Nephron (organoid): ENCODE measurements around the gene SPTBN1.

Experiments
- H3K27ac Mint-ChIP-seq, 3 experiments: 2 replicates each; pipeline ENCODE4 v1.8.0; 2020; ENCODE audit warnings: mixed read lengths in 3 of 3, mild to moderate bottlenecking in 2 of 3, moderate library complexity in 1 of 3
- H3K27me3 Mint-ChIP-seq: 2 replicates; pipeline ENCODE4 v1.8.0; 2021; ENCODE audit warnings: low read depth, mild to moderate bottlenecking, moderate library complexity, mixed read lengths
- H3K36me3 Mint-ChIP-seq: 2 replicates; pipeline ENCODE4 v1.8.0; 2020; ENCODE audit warnings: low read depth, mixed read lengths
- H3K4me1 Mint-ChIP-seq: 2 replicates; pipeline ENCODE4 v1.8.0; 2020; ENCODE audit warnings: mixed read lengths
- H3K4me3 Mint-ChIP-seq, 3 experiments: 2 replicates each; pipeline ENCODE4 v1.8.0; 2020; ENCODE audit warnings: mild to moderate bottlenecking in 3 of 3, mixed read lengths in 3 of 3, moderate library complexity in 2 of 3
- H3K9me3 Mint-ChIP-seq: 2 replicates; pipeline ENCODE4 v1.8.0; 2020; ENCODE audit warnings: mixed read lengths
- TF ChIP-seq, protein P1 (sequence below), 3 experiments: fragments of 200-600 bp; sonication (generic); IDR thresholded peaks; one replicate each; pipeline ENCODE4 v1.5.0; 2021; ENCODE audit warnings: antibody characterized with exemption in 3 of 3; ENCODE audit not compliant: unreplicated experiment in 3 of 3

Gene SPTBN1

DNA sequence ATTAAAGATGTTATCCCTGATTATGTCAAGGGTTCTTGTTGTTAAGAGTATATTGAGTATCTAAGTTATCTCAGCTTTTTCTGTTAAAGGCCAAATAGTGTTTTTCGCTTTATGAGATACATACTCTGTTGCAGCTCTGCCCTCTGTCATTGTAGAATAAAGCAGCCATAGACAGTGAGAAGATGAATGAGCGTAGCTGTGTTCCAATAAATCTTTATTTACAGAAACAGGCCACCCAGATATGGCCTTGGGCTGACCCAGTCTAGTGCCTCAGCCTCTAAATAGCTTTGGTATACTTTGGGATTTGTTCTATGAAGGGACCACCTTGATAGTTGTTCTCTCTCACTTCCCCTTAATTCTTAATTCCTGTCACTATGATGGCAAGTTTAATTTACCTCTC lies 194.5 kb downstream of the SPTBN1 start:
- H3K4me1 Mint-ChIP-seq: no peaks in the 10 kb centered on the region
- TF ChIP-seq, protein P1, sequence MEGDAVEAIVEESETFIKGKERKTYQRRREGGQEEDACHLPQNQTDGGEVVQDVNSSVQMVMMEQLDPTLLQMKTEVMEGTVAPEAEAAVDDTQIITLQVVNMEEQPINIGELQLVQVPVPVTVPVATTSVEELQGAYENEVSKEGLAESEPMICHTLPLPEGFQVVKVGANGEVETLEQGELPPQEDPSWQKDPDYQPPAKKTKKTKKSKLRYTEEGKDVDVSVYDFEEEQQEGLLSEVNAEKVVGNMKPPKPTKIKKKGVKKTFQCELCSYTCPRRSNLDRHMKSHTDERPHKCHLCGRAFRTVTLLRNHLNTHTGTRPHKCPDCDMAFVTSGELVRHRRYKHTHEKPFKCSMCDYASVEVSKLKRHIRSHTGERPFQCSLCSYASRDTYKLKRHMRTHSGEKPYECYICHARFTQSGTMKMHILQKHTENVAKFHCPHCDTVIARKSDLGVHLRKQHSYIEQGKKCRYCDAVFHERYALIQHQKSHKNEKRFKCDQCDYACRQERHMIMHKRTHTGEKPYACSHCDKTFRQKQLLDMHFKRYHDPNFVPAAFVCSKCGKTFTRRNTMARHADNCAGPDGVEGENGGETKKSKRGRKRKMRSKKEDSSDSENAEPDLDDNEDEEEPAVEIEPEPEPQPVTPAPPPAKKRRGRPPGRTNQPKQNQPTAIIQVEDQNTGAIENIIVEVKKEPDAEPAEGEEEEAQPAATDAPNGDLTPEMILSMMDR (IDR thresholded peaks at IDR 0.05; ENCODE audit: unreplicated experiment in 3 of 3): no peak
- H3K27ac Mint-ChIP-seq: no peak overlapping the region
- H3K4me3 Mint-ChIP-seq: no peak overlapping the region
- H3K36me3 Mint-ChIP-seq: peaks cover 87% of the 10 kb centered on the region
- H3K27me3 Mint-ChIP-seq: no peaks in the 10 kb centered on the region
- H3K9me3 Mint-ChIP-seq: no peaks in the 10 kb centered on the region

DNA sequence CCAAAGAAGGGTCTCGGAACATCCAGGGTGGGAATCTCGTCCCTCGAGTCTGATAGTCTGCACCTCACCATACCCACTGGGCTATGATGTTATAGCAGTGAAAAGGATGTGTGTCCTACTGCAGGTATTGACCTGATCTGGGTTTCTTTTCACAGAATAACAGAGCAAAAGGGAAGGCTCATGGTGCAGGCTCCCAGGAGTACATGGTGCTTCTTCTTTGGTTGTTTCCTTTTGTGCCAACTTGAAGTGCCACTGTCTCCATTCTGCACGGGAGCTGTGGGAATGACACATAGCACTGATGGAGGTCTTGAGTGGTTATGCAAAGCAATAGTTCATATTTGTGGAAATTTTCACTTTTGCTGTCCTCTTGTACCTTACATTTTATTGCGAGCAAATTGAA lies 195.2 kb downstream of the SPTBN1 start:
- Mint-ChIP-seq H3K4me3 (no peak overlapping the region), H3K4me1 (no peaks in the 10 kb centered on the region), H3K9me3 (no peaks in the 10 kb centered on the region), H3K27ac (no peak overlapping the region), H3K36me3 (peaks cover 87% of the 10 kb centered on the region), H3K27me3 (no peaks in the 10 kb centered on the region)
- TF ChIP-seq, protein P1 (IDR thresholded peaks at IDR 0.05; ENCODE audit: unreplicated experiment in 3 of 3): no peak

DNA sequence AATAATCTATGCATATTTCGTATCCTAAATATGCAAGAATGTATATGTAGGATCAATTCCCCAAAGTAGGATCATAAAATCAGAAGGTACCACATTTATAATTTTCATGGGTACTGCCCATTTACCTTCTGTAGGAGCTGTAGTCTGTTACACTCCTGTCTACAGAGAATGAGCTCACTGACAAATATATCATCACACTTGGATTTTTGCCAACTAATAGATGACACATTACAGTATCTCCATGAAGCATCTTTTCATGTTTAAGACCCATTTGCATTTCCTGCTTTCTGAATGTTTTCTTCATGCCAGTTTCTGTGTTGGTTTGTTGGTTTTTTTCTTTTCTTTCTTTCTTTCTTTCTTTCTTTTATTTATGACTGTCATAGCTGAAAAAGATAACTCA lies 196.4 kb downstream of the SPTBN1 start:
- Mint-ChIP-seq H3K27me3 (no peaks in the 10 kb centered on the region), H3K4me3 (no peak overlapping the region), H3K4me1 (peaks cover under 1% of the 10 kb centered on the region), H3K36me3 (peaks cover 81% of the 10 kb centered on the region), H3K27ac (no peak overlapping the region), H3K9me3 (no peaks in the 10 kb centered on the region)
- TF ChIP-seq, protein P1 (IDR thresholded peaks at IDR 0.05; ENCODE audit: unreplicated experiment in 3 of 3): no peak

DNA sequence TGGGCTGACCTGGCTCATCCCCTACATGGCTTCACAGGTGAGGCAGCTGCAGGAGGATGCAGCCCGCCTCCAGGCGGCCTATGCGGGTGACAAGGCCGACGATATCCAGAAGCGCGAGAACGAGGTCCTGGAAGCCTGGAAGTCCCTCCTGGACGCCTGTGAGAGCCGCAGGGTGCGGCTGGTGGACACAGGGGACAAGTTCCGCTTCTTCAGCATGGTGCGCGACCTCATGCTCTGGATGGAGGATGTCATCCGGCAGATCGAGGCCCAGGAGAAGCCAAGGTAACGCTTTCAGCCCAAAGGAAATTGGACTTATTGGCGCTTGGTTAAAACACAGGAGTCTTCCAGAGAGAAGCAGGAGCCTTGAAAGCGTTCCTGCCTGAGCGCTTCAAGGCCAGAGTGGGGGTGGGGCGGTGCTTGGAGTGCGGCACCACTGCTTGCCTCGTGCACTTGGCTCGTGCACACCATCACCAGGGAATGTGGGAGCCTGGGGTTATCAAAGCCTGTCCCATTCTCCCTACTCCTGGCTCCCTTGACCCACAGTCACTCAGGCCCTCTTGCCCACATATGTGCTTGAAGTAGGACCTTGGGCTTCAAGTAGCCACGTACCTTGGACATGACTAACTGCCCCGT lies 197.6 kb downstream of the SPTBN1 start:
- Mint-ChIP-seq H3K36me3 (peaks cover 80% of the 10 kb centered on the region), H3K27ac (no peak overlapping the region), H3K9me3 (no peaks in the 10 kb centered on the region), H3K27me3 (no peaks in the 10 kb centered on the region), H3K4me1 (peaks cover 12% of the 10 kb centered on the region), H3K4me3 (no peak overlapping the region)
- TF ChIP-seq, protein P1 (IDR thresholded peaks at IDR 0.05; ENCODE audit: unreplicated experiment in 3 of 3): no peak

DNA sequence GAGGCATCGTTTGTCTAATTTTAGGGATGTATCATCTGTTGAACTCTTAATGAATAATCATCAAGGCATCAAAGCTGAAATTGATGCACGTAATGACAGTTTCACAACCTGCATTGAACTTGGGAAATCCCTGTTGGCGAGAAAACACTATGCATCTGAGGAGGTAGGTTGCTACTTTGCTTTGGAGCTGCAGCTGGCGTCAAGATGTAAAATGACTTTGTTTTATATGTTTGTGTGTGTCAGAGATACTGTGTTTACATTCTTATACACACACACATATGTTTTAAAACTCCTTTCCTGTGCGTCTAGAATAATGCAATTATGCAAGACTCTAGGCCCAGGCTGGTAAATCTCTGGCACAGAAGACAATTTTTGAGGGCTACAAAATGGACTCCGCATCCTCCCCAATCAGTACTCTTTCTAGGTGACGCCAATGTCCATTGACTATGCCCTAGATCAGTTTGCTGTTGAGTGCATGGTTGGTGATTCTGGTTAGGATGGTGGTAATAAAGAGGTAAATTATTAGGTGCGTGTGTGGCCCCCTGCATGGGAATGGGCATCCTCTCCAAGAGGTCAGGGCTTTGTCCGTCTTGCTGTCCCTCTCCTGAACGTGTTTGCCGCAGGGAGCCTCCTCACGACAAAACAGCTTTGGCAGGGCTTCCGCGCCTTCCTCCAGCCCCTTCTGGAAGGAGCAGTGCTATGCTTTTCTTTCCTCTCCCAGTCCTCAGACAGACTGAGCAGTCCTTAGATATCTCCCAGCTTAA lies 199.1 kb downstream of the SPTBN1 start:
- Mint-ChIP-seq H3K27me3 (no peaks in the 10 kb centered on the region), H3K9me3 (no peaks in the 10 kb centered on the region), H3K27ac (no peak overlapping the region), H3K4me1 (peaks cover 15% of the 10 kb centered on the region), H3K4me3 (no peak overlapping the region), H3K36me3 (peaks cover 76% of the 10 kb centered on the region)
- TF ChIP-seq, protein P1 (IDR thresholded peaks at IDR 0.05; ENCODE audit: unreplicated experiment in 3 of 3): no peak

DNA sequence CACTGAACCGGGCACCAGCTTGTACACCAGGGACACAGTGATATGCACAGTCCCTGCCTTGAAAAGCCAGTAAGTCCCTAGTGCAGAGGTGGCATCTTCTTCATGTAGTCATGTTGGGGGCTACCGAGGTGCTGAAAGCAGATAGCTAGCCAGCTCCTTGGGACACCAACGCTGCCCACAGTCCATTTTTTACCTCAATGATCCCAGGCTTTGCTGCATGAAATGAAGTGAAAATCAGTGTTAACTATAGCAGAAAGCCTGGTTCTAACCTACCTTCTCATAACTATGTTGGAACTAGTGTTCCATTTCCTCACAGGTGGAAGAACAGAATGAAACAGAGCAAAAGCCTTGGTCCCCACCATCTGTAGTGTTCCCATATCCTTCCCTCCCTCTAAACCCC lies 200.7 kb downstream of the SPTBN1 start:
- Mint-ChIP-seq H3K9me3 (no peaks in the 10 kb centered on the region), H3K27ac (no peak overlapping the region), H3K4me3 (no peak overlapping the region), H3K27me3 (no peaks in the 10 kb centered on the region), H3K4me1 (peaks cover 15% of the 10 kb centered on the region), H3K36me3 (peaks cover 84% of the 10 kb centered on the region)
- TF ChIP-seq, protein P1 (IDR thresholded peaks at IDR 0.05; ENCODE audit: unreplicated experiment in 3 of 3): no peak
